ENCODE data around the gene IL20RB.

GRCh38 chr3:136925425-136926190 lies 32.2 kb upstream of the IL20RB start:
- TF ChIP-seq CTCF (IDR thresholded peaks at IDR 0.05) (no peak), POLR2A (IDR thresholded peaks at IDR 0.05) (no peak)

Data from lower leg skin (tissue), 3 donors.